Prostate gland (tissue), 2 donors: ENCODE data around the gene GALNT8.

ENCODE experiments used
- CTCF ChIP-seq, 4 experiments: fragments of 200-600 bp in 2 of 4; fragments of 450-650 bp in 2 of 4; sonication (generic) in 2 of 4; IDR thresholded peaks; 1 replicate in 3 of 4; 2 replicates in 1 of 4; pipeline ENCODE4 v1.5.1; 2016 to 2019; ENCODE audit warnings: antibody characterized with exemption in 4 of 4, mild to moderate bottlenecking in 2 of 4, moderate library complexity in 2 of 4
- POLR2A ChIP-seq: fragments of 450-650 bp; IDR thresholded peaks from one replicate; pipeline ENCODE4 v1.6.1; 2016; ENCODE audit warnings: antibody characterized with exemption, mild to moderate bottlenecking
- POLR2AphosphoS5 ChIP-seq: sonication (generic); formaldehyde crosslinking; IDR thresholded peaks from one replicate; pipeline ENCODE4 v1.6.1; 2017; ENCODE audit warnings: antibody characterized with exemption

- TF ChIP-seq CTCF (IDR thresholded peaks at IDR 0.05) = no peak
- TF ChIP-seq POLR2A = no peak
- no peak for TF ChIP-seq POLR2AphosphoS5
Measured at GRCh38 chr12:4791497-4791896, 71.3 kb downstream of the GALNT8 start.
